Muscle of back (tissue), 13 donors: Measurements from ENCODE around the gene CD9. TPM values are rescaled to one million over a fixed set of nuclear protein-coding genes. Genes with fewer than 3 reads are reported as not detected.
A peak's percentile ranks its signal among the peaks of the same experiment; 100 is the strongest.
"Not testable (repeated sequence)": the region's sequence is repeated elsewhere in the genome, so short reads cannot be mapped to it uniquely, and the experiment has no call there.

Experiments used
- DNase-seq, 3 donors: peaks; one replicate each; pipeline versions ENCODE4 v3.0.0 to v3.0.0-alpha.2; 2013
- long read RNA-seq, 9 donors: transcript quantifications; one replicate each; lab custom pipeline, GENCODE V29; 2026
- polyA plus RNA-seq, 10 donors: library from polyadenylated mRNA; unstranded; fragments of 120-200 nt; gene quantifications; one replicate each; pipeline ENCODE4 v1.2.1, GENCODE V29; 2013; ENCODE audit not compliant: insufficient read length in 10 of 10

CD9 gene
- 100 to 1,000 TPM in 1 of 10 donors, 10 to 100 TPM in 9; 48.6 to 102 (median 70.8) TPM for polyA plus RNA-seq
- long read RNA-seq, donor 1, transcript CD9-201 (8 exons, 1,218 nt) = major isoform, 15 of 48 reads
- long read RNA-seq, donor 1, partial matches to known transcripts = 26 of 48 reads
- long read RNA-seq, donor 1, other reads (novel, unspliced or antisense) = 0 of 48 reads
- long read RNA-seq, donor 2, transcript CD9-201 (8 exons, 1,218 nt) = major isoform, 25 of 55 reads
- long read RNA-seq, donor 2, partial matches to known transcripts = 25 of 55 reads
- long read RNA-seq, donor 2, other reads (novel, unspliced or antisense) = 0 of 55 reads
- long read RNA-seq, donor 3 = 0 reads
- long read RNA-seq, donor 4, transcript CD9-201 (8 exons, 1,218 nt) = major isoform, 14 of 50 reads
- long read RNA-seq, donor 4, partial matches to known transcripts = 34 of 50 reads
- long read RNA-seq, donor 4, other reads (novel, unspliced or antisense) = 0 of 50 reads
- long read RNA-seq, donor 5, transcript CD9-207 (2 exons, 441 nt) = minor isoform, 7 of 60 reads
- long read RNA-seq, donor 5, transcript CD9-201 (8 exons, 1,218 nt) = major isoform, 32 of 60 reads
- long read RNA-seq, donor 5, partial matches to known transcripts = 21 of 60 reads
- long read RNA-seq, donor 5, other reads (novel, unspliced or antisense) = 0 of 60 reads
- long read RNA-seq, donor 6, transcript CD9-201 (8 exons, 1,218 nt) = major isoform, 24 of 68 reads
- long read RNA-seq, donor 6, partial matches to known transcripts = 42 of 68 reads
- long read RNA-seq, donor 6, other reads (novel, unspliced or antisense) = 0 of 68 reads
- long read RNA-seq, donor 7, transcript CD9-201 (8 exons, 1,218 nt) = major isoform, 14 of 65 reads
- long read RNA-seq, donor 7, partial matches to known transcripts = 47 of 65 reads
- long read RNA-seq, donor 7, other reads (novel, unspliced or antisense) = 0 of 65 reads
- long read RNA-seq, donor 8, transcript CD9-201 (8 exons, 1,218 nt) = major isoform, 23 of 51 reads
- long read RNA-seq, donor 8, transcript CD9-207 (2 exons, 441 nt) = minor isoform, 5 of 51 reads
- long read RNA-seq, donor 8, partial matches to known transcripts = 23 of 51 reads
- long read RNA-seq, donor 8, other reads (novel, unspliced or antisense) = 0 of 51 reads
- long read RNA-seq, donor 9, transcript CD9-201 (8 exons, 1,218 nt) = major isoform, 5 of 6 reads
- long read RNA-seq, donor 9, partial matches to known transcripts = 0 of 6 reads
- long read RNA-seq, donor 9, other reads (novel, unspliced or antisense) = 0 of 6 reads

GRCh38 chr12:6200256-6201212, at the start of gene CD9:
TSS of gene CD9 (plus strand) at chr12:6200400. CDS start at chr12:6200500, 100 bp downstream.
- peak in 1 of 3 donors; percentile 74 for DNase-seq

- no peak for DNase-seq
Measured at GRCh38 chr12:6154730-6155459, 45.3 kb upstream of the CD9 start.

- DNase-seq = no peak
Measured at GRCh38 chr12:6157482-6157881, 42.7 kb upstream of the CD9 start.

- DNase-seq = no peak
Measured at GRCh38 chr12:6158255-6158654, 41.9 kb upstream of the CD9 start.

GRCh38 chr12:6158749-6159148, 41.5 kb upstream of the CD9 start:
- no peak for DNase-seq

GRCh38 chr12:6159166-6160011, 40.8 kb upstream of the CD9 start:
- DNase-seq = not testable (repeated sequence)

- not testable (repeated sequence) for DNase-seq
Measured at GRCh38 chr12:6160049-6160649, 40.1 kb upstream of the CD9 start.

- peak in 1 of 3 donors; percentile 71 for DNase-seq
Measured at GRCh38 chr12:6161124-6161882, 38.9 kb upstream of the CD9 start.

GRCh38 chr12:6163416-6164060, 36.7 kb upstream of the CD9 start:
- no peak for DNase-seq

- peak in 1 of 3 donors; percentile 49 for DNase-seq
Measured at GRCh38 chr12:6165395-6165794, 34.8 kb upstream of the CD9 start.

- no peak for DNase-seq
Measured at GRCh38 chr12:6166808-6167207, 33.4 kb upstream of the CD9 start.

GRCh38 chr12:6167327-6168280, 32.6 kb upstream of the CD9 start:
- peak in 2 of 3 donors; percentile 65 to 87 for DNase-seq

- DNase-seq = no peak
Measured at GRCh38 chr12:6171409-6172015, 28.7 kb upstream of the CD9 start.

GRCh38 chr12:6172086-6172485, 28.1 kb upstream of the CD9 start:
- no peak for DNase-seq

GRCh38 chr12:6172862-6173261, 27.3 kb upstream of the CD9 start:
- no peak for DNase-seq
